ENCODE measurements around the gene DMP1.

Gene DMP1, protein sequence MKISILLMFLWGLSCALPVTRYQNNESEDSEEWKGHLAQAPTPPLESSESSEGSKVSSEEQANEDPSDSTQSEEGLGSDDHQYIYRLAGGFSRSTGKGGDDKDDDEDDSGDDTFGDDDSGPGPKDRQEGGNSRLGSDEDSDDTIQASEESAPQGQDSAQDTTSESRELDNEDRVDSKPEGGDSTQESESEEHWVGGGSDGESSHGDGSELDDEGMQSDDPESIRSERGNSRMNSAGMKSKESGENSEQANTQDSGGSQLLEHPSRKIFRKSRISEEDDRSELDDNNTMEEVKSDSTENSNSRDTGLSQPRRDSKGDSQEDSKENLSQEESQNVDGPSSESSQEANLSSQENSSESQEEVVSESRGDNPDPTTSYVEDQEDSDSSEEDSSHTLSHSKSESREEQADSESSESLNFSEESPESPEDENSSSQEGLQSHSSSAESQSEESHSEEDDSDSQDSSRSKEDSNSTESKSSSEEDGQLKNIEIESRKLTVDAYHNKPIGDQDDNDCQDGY
- 0 reads per million in 3 donors for total RNA-seq

DNA sequence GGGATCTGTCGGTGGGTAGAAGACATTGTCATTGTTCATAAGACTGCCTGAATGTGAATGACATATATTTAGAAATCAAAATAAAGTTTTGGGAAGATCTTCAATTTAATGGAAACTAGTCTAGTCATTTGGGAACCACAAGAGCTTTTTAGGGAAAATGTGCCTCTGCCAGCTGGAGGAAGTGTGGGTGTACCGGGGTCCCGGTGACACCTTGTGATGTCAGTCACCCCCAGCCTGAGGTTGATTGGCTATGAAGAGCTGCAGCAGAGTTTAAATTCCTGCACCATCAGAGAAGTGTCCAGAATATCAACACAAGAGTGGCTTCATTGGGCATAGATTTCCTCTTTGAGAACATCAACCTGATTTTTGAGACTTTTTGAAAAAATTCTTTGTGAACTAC, at the start of gene DMP1:
Gene DMP1, plus strand, starts transcription at position 301 of the 400 bp plus-strand sequence. CDS start 6,213 bp downstream, outside the sequence.
- Histone ChIP-seq H3K9me3 (ENCODE audit: control insufficient read depth, low read length) (no peaks in the 10 kb centered on the region), H3K36me3 (ENCODE audit: control insufficient read depth, insufficient read depth, low read length) (no peaks in the 10 kb centered on the region), H3K27me3 (replicated peaks; ENCODE audit: control insufficient read depth, insufficient read depth, low read length, poor library complexity, severe bottlenecking) (no peaks in the 10 kb centered on the region), H3K4me3 (ENCODE audit: insufficient read depth, low read depth, low read length, poor library complexity, severe bottlenecking) (no peak within 1 kb of the TSS), H3K27ac (ENCODE audit: insufficient read depth, low read length, poor library complexity, severe bottlenecking) (no peak within 1 kb of the TSS), H3K4me1 (ENCODE audit: control insufficient read depth, insufficient read depth, low read length, poor library complexity, severe bottlenecking) (no peaks in the 10 kb centered on the region)
- no peak for DNase-seq

DNA sequence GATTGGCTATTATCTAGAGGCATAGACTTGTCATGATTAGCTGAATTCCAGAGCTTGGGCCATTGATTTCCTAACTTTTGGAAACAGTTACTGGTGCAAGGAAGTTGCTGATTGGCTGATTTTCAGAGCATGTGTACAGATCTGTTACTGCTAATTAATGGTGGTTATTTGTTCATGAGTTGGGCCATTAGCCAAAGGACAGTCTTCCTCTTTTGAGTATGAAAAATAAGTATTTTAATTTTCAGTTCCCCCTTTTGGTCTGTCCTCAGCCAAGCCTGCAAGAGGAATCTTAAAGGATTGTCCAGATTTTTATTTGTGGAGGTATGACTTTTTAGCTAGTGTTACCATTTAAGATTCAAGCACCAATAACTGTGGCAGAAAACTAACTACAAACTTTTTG, 48.7 kb upstream of the DMP1 start:
- no peak for DNase-seq
- no peak overlapping the region for H3K4me3 ChIP-seq (ENCODE audit: insufficient read depth, low read depth, low read length, poor library complexity, severe bottlenecking)
- H3K9me3 ChIP-seq (ENCODE audit: control insufficient read depth, low read length), result no peaks in the 10 kb centered on the region

DNA sequence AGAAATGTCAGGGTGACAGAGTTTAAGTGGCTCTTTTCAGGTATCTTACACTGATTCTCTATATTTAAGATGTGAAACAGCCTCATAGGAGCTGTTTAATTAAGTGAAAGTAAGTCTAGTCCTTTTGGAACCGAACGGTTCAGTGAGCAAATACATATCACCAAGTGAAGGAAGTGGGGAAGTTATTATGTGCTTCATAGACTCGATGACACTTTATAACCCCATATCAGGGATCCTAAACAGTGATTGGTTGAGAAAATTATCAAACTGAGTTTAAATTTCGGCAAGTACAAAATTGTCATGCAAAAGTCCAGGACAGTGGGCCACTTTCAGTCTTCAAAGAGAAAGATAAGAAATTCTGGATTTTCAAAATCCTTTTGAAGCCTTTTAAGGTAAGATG, 41.9 kb upstream of the DMP1 start, which contains the start of gene DSPP:
Gene DSPP, plus strand, starts transcription at position 301 of the 400 bp plus-strand sequence. CDS start 2,380 bp downstream, outside the sequence.
- Histone ChIP-seq H3K27ac (ENCODE audit: insufficient read depth, low read length, poor library complexity, severe bottlenecking) (no peak within 1 kb of the TSS), H3K9me3 (ENCODE audit: control insufficient read depth, low read length) (no peaks in the 10 kb centered on the region), H3K27me3 (replicated peaks; ENCODE audit: control insufficient read depth, insufficient read depth, low read length, poor library complexity, severe bottlenecking) (no peaks in the 10 kb centered on the region), H3K36me3 (ENCODE audit: control insufficient read depth, insufficient read depth, low read length) (no peaks in the 10 kb centered on the region), H3K4me3 (ENCODE audit: insufficient read depth, low read depth, low read length, poor library complexity, severe bottlenecking) (no peak within 1 kb of the TSS), H3K4me1 (ENCODE audit: control insufficient read depth, insufficient read depth, low read length, poor library complexity, severe bottlenecking) (no peaks in the 10 kb centered on the region)
- no peak for DNase-seq

More for the DNA sequence above, 48.7 kb upstream of the DMP1 start:
- H3K27me3 ChIP-seq (replicated peaks; ENCODE audit: control insufficient read depth, insufficient read depth, low read length, poor library complexity, severe bottlenecking), result no peaks in the 10 kb centered on the region
- H3K4me1 ChIP-seq (ENCODE audit: control insufficient read depth, insufficient read depth, low read length, poor library complexity, severe bottlenecking), result no peaks in the 10 kb centered on the region
- no peaks in the 10 kb centered on the region for H3K36me3 ChIP-seq (ENCODE audit: control insufficient read depth, insufficient read depth, low read length)
- H3K27ac ChIP-seq (ENCODE audit: insufficient read depth, low read length, poor library complexity, severe bottlenecking), result no peak overlapping the region

DNA sequence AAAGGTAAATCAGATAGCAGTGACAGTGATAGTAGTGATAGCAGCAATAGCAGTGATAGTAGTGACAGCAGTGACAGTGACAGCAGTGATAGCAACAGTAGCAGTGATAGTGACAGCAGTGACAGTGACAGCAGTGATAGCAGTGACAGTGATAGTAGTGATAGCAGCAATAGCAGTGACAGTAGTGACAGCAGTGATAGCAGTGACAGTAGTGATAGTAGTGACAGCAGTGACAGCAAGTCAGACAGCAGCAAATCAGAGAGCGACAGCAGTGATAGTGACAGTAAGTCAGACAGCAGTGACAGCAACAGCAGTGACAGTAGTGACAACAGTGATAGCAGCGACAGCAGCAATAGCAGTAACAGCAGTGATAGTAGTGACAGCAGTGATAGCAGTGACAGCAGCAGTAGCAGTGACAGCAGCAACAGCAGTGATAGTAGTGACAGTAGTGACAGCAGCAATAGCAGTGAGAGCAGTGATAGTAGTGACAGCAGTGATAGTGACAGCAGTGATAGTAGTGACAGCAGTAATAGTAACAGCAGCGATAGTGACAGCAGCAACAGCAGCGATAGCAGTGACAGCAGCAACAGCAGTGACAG, 35.7 kb upstream of the DMP1 start:
- Histone ChIP-seq H3K27ac (ENCODE audit: insufficient read depth, low read length, poor library complexity, severe bottlenecking) (no peak overlapping the region), H3K4me3 (ENCODE audit: insufficient read depth, low read depth, low read length, poor library complexity, severe bottlenecking) (no peak overlapping the region), H3K36me3 (ENCODE audit: control insufficient read depth, insufficient read depth, low read length) (no peaks in the 10 kb centered on the region), H3K27me3 (replicated peaks; ENCODE audit: control insufficient read depth, insufficient read depth, low read length, poor library complexity, severe bottlenecking) (no peaks in the 10 kb centered on the region), H3K9me3 (ENCODE audit: control insufficient read depth, low read length) (no peaks in the 10 kb centered on the region), H3K4me1 (ENCODE audit: control insufficient read depth, insufficient read depth, low read length, poor library complexity, severe bottlenecking) (no peaks in the 10 kb centered on the region)
- DNase-seq, result no peak

DNA sequence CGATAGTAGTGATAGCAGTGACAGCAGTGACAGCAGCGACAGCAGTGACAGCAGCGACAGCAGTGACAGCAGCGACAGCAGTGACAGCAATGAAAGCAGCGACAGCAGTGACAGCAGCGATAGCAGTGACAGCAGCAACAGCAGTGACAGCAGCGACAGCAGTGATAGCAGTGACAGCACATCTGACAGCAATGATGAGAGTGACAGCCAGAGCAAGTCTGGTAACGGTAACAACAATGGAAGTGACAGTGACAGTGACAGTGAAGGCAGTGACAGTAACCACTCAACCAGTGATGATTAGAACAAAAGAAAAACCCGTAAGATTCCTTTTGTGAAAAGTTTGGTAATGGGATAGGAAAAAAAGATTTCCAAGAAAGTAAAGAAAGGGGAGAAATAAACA, 33.8 kb upstream of the DMP1 start:
- H3K4me1 ChIP-seq (ENCODE audit: control insufficient read depth, insufficient read depth, low read length, poor library complexity, severe bottlenecking), result no peaks in the 10 kb centered on the region
- no peak for DNase-seq
- no peaks in the 10 kb centered on the region for H3K27me3 ChIP-seq (replicated peaks; ENCODE audit: control insufficient read depth, insufficient read depth, low read length, poor library complexity, severe bottlenecking)
- H3K27ac ChIP-seq (ENCODE audit: insufficient read depth, low read length, poor library complexity, severe bottlenecking), result no peak overlapping the region
- H3K4me3 ChIP-seq (ENCODE audit: insufficient read depth, low read depth, low read length, poor library complexity, severe bottlenecking), result no peak overlapping the region
- no peaks in the 10 kb centered on the region for H3K9me3 ChIP-seq (ENCODE audit: control insufficient read depth, low read length)
- H3K36me3 ChIP-seq (ENCODE audit: control insufficient read depth, insufficient read depth, low read length), result no peaks in the 10 kb centered on the region

DNA sequence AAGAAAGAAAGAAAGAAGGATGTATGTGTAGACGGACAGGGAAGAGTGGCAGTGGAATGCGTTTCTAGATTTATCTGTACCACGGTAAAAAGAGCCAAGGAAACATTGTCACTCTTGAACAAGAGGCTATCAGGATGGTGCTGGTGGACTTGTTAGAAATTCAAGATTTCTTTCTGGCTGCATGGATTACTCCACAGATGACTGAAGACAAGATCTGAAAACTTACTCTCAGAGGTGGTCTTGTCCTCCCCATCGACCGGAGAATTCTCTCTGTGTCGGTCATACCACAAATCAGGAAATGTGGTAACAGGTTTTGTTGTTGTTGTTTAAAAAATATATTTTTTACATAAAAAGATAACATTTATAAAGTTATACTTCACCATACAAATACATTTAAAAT, 30.0 kb upstream of the DMP1 start:
- no peak for DNase-seq
- Histone ChIP-seq H3K9me3 (ENCODE audit: control insufficient read depth, low read length) (no peaks in the 10 kb centered on the region), H3K27ac (ENCODE audit: insufficient read depth, low read length, poor library complexity, severe bottlenecking) (no peak overlapping the region), H3K4me1 (ENCODE audit: control insufficient read depth, insufficient read depth, low read length, poor library complexity, severe bottlenecking) (no peaks in the 10 kb centered on the region), H3K4me3 (ENCODE audit: insufficient read depth, low read depth, low read length, poor library complexity, severe bottlenecking) (no peak overlapping the region), H3K36me3 (ENCODE audit: control insufficient read depth, insufficient read depth, low read length) (no peaks in the 10 kb centered on the region), H3K27me3 (replicated peaks; ENCODE audit: control insufficient read depth, insufficient read depth, low read length, poor library complexity, severe bottlenecking) (no peaks in the 10 kb centered on the region)

DNA sequence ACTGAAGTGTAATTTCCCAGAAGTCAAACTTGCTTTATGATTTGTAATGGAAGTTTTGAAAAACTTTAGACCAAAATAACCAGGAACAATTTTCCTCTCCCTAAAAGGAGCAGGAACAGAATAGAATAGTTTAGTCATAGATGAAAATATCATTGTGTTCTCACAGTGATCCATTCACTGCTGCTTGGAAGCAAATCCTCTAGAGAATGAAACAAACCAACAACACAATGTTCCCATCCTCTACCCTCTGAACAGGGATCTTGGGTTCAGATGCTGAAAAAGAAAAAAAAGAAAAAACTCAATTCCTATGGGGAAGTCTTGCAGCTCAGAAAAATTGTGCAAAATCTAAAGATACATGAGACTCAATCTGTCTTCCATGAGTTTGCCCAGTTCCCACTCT, 29.6 kb upstream of the DMP1 start:
- no peak overlapping the region for H3K4me3 ChIP-seq (ENCODE audit: insufficient read depth, low read depth, low read length, poor library complexity, severe bottlenecking)
- no peaks in the 10 kb centered on the region for H3K27me3 ChIP-seq (replicated peaks; ENCODE audit: control insufficient read depth, insufficient read depth, low read length, poor library complexity, severe bottlenecking)
- no peak overlapping the region for H3K27ac ChIP-seq (ENCODE audit: insufficient read depth, low read length, poor library complexity, severe bottlenecking)
- DNase-seq, result no peak
- no peaks in the 10 kb centered on the region for H3K4me1 ChIP-seq (ENCODE audit: control insufficient read depth, insufficient read depth, low read length, poor library complexity, severe bottlenecking)
- no peaks in the 10 kb centered on the region for H3K36me3 ChIP-seq (ENCODE audit: control insufficient read depth, insufficient read depth, low read length)
- H3K9me3 ChIP-seq (ENCODE audit: control insufficient read depth, low read length), result no peaks in the 10 kb centered on the region

DNA sequence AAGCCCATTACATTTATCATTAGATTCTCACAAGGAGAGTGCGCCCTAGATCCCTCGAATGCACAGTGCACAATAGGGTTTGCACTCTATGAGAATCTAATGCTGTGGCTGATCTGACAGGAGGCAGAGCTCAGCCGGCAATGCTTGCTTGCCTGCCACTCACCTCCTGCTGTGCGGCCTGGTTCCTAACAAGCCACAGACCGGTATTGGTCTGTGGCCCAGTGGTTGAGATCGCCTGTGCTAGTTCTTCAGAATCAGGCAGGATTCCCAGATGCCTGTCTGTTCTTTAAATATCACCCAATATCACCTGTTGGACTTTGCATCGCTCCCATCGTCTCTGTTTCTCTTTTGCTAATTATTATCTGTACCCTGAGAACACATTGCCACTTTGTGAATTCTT, 27.8 kb upstream of the DMP1 start:
- Histone ChIP-seq H3K27me3 (replicated peaks; ENCODE audit: control insufficient read depth, insufficient read depth, low read length, poor library complexity, severe bottlenecking) (no peaks in the 10 kb centered on the region), H3K9me3 (ENCODE audit: control insufficient read depth, low read length) (no peaks in the 10 kb centered on the region), H3K36me3 (ENCODE audit: control insufficient read depth, insufficient read depth, low read length) (no peaks in the 10 kb centered on the region), H3K27ac (ENCODE audit: insufficient read depth, low read length, poor library complexity, severe bottlenecking) (no peak overlapping the region), H3K4me1 (ENCODE audit: control insufficient read depth, insufficient read depth, low read length, poor library complexity, severe bottlenecking) (no peaks in the 10 kb centered on the region), H3K4me3 (ENCODE audit: insufficient read depth, low read depth, low read length, poor library complexity, severe bottlenecking) (no peak overlapping the region)
- DNase-seq, result no peak

DNA sequence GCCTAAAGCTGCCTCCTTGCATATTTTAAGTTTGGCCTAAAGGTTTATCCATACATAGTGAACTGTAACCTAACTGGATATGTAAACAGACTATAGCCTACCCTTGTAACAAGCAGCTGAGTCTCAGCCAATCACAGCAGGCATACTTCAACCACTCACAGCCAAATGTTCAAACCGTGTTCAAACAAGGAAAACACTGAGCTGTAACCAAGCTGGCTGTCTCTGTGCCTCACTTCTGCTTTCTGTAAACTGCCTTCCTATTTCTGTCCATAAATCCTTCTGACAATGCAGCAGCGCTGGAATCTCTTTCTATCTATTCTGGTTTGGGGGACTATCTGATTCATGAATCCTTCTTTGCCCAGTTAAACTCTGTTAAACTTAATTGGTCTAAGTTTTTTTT, 25.4 kb upstream of the DMP1 start:
- no peak overlapping the region for H3K27ac ChIP-seq (ENCODE audit: insufficient read depth, low read length, poor library complexity, severe bottlenecking)
- no peaks in the 10 kb centered on the region for H3K27me3 ChIP-seq (replicated peaks; ENCODE audit: control insufficient read depth, insufficient read depth, low read length, poor library complexity, severe bottlenecking)
- H3K4me1 ChIP-seq (ENCODE audit: control insufficient read depth, insufficient read depth, low read length, poor library complexity, severe bottlenecking), result no peaks in the 10 kb centered on the region
- no peaks in the 10 kb centered on the region for H3K36me3 ChIP-seq (ENCODE audit: control insufficient read depth, insufficient read depth, low read length)
- DNase-seq, result no peak
- H3K9me3 ChIP-seq (ENCODE audit: control insufficient read depth, low read length), result no peaks in the 10 kb centered on the region
- H3K4me3 ChIP-seq (ENCODE audit: insufficient read depth, low read depth, low read length, poor library complexity, severe bottlenecking), result no peak overlapping the region

DNA sequence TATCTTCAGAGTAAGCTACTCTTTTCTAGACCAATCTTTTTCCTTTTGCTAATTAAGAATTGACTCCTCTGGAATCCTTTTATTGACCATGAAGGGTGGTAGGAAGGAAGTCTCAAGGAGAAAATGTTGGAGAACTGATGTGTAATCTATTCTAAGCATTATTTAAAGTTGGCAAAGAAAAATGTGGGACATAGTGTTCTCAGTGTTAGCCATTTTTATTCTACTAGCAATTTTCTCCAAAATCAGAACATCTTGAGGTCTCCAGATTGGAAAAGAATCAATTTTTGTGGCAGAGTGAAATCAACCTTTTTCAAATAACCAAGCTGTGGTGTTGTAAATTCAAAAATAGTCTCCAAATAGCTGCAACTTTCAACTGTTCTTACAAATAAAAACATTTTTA, 18.4 kb upstream of the DMP1 start:
- Histone ChIP-seq H3K36me3 (ENCODE audit: control insufficient read depth, insufficient read depth, low read length) (no peaks in the 10 kb centered on the region), H3K4me1 (ENCODE audit: control insufficient read depth, insufficient read depth, low read length, poor library complexity, severe bottlenecking) (no peaks in the 10 kb centered on the region), H3K27ac (ENCODE audit: insufficient read depth, low read length, poor library complexity, severe bottlenecking) (no peak overlapping the region), H3K27me3 (replicated peaks; ENCODE audit: control insufficient read depth, insufficient read depth, low read length, poor library complexity, severe bottlenecking) (no peaks in the 10 kb centered on the region), H3K9me3 (ENCODE audit: control insufficient read depth, low read length) (no peaks in the 10 kb centered on the region), H3K4me3 (ENCODE audit: insufficient read depth, low read depth, low read length, poor library complexity, severe bottlenecking) (no peak overlapping the region)
- no peak for DNase-seq
